Measurements from ENCODE around the gene TMEM132D.

TMEM132D gene

GRCh38 chr12:129076441-129077320 is 827.1 kb downstream of the TMEM132D start:
- Histone ChIP-seq H3K9me3 (ENCODE audit: control insufficient read depth in 1 of 2, low read length in 2 of 2) (peaks cover 0 to 3% of the 10 kb centered on the region in 2 donors), H3K27ac (ENCODE audit: low read length) (no peak overlapping the region), H3K36me3 (ENCODE audit: control insufficient read depth in 1 of 2, insufficient read depth in 2 of 2, low read length in 2 of 2) (no peaks in the 10 kb centered on the region), H3K27me3 (ENCODE audit: low read depth, low read length) (no peaks in the 10 kb centered on the region), H3K4me3 (ENCODE audit: low read depth in 1 of 2, low read length in 2 of 2) (no peak overlapping the region), H3K4me1 (ENCODE audit: control insufficient read depth in 1 of 2, insufficient read depth in 2 of 2, low read length in 2 of 2) (no peaks in the 10 kb centered on the region)

- H3K9me3 ChIP-seq (ENCODE audit: control insufficient read depth in 1 of 2, low read length in 2 of 2): peaks cover 0 to 3% of the 10 kb centered on the region in 2 donors
- H3K27me3 ChIP-seq (ENCODE audit: low read depth, low read length): no peaks in the 10 kb centered on the region
- no peaks in the 10 kb centered on the region for H3K4me1 ChIP-seq (ENCODE audit: control insufficient read depth in 1 of 2, insufficient read depth in 2 of 2, low read length in 2 of 2)
- H3K27ac ChIP-seq (ENCODE audit: low read length): no peak overlapping the region
- H3K4me3 ChIP-seq (ENCODE audit: low read depth in 1 of 2, low read length in 2 of 2): no peak overlapping the region
- H3K36me3 ChIP-seq (ENCODE audit: control insufficient read depth in 1 of 2, insufficient read depth in 2 of 2, low read length in 2 of 2): no peaks in the 10 kb centered on the region
These were observed 828.2 kb downstream of the TMEM132D start for GRCh38 chr12:129075460-129076208.

GRCh38 chr12:129074379-129074778 is 829.4 kb downstream of the TMEM132D start:
- H3K4me3 ChIP-seq (ENCODE audit: low read depth in 1 of 2, low read length in 2 of 2): no peak overlapping the region
- H3K4me1 ChIP-seq (ENCODE audit: control insufficient read depth in 1 of 2, insufficient read depth in 2 of 2, low read length in 2 of 2): no peaks in the 10 kb centered on the region
- no peaks in the 10 kb centered on the region for H3K36me3 ChIP-seq (ENCODE audit: control insufficient read depth in 1 of 2, insufficient read depth in 2 of 2, low read length in 2 of 2)
- no peak overlapping the region for H3K27ac ChIP-seq (ENCODE audit: low read length)
- peaks cover 0 to 3% of the 10 kb centered on the region in 2 donors for H3K9me3 ChIP-seq (ENCODE audit: control insufficient read depth in 1 of 2, low read length in 2 of 2)
- no peaks in the 10 kb centered on the region for H3K27me3 ChIP-seq (ENCODE audit: low read depth, low read length)

- Histone ChIP-seq H3K4me1 (ENCODE audit: control insufficient read depth in 1 of 2, insufficient read depth in 2 of 2, low read length in 2 of 2) (no peaks in the 10 kb centered on the region), H3K27ac (ENCODE audit: low read length) (no peak overlapping the region), H3K27me3 (ENCODE audit: low read depth, low read length) (no peaks in the 10 kb centered on the region), H3K36me3 (ENCODE audit: control insufficient read depth in 1 of 2, insufficient read depth in 2 of 2, low read length in 2 of 2) (no peaks in the 10 kb centered on the region), H3K4me3 (ENCODE audit: low read depth in 1 of 2, low read length in 2 of 2) (no peak overlapping the region), H3K9me3 (ENCODE audit: control insufficient read depth in 1 of 2, low read length in 2 of 2) (no peaks in the 10 kb centered on the region)
These were observed 830.5 kb downstream of the TMEM132D start for GRCh38 chr12:129073157-129073915.

GRCh38 chr12:129071362-129071761 is 832.5 kb downstream of the TMEM132D start:
- Histone ChIP-seq H3K4me3 (ENCODE audit: low read depth in 1 of 2, low read length in 2 of 2) (no peak overlapping the region), H3K9me3 (ENCODE audit: control insufficient read depth in 1 of 2, low read length in 2 of 2) (no peaks in the 10 kb centered on the region), H3K4me1 (ENCODE audit: control insufficient read depth in 1 of 2, insufficient read depth in 2 of 2, low read length in 2 of 2) (no peaks in the 10 kb centered on the region), H3K27me3 (ENCODE audit: low read depth, low read length) (no peaks in the 10 kb centered on the region), H3K27ac (ENCODE audit: low read length) (no peak overlapping the region), H3K36me3 (ENCODE audit: control insufficient read depth in 1 of 2, insufficient read depth in 2 of 2, low read length in 2 of 2) (no peaks in the 10 kb centered on the region)

GRCh38 chr12:129069886-129070285 is 833.9 kb downstream of the TMEM132D start:
- Histone ChIP-seq H3K27ac (ENCODE audit: low read length) (no peak overlapping the region), H3K9me3 (ENCODE audit: control insufficient read depth in 1 of 2, low read length in 2 of 2) (no peaks in the 10 kb centered on the region), H3K4me1 (ENCODE audit: control insufficient read depth in 1 of 2, insufficient read depth in 2 of 2, low read length in 2 of 2) (no peaks in the 10 kb centered on the region), H3K4me3 (ENCODE audit: low read depth in 1 of 2, low read length in 2 of 2) (no peak overlapping the region), H3K36me3 (ENCODE audit: control insufficient read depth in 1 of 2, insufficient read depth in 2 of 2, low read length in 2 of 2) (no peaks in the 10 kb centered on the region), H3K27me3 (ENCODE audit: low read depth, low read length) (no peaks in the 10 kb centered on the region)

- H3K27ac ChIP-seq (ENCODE audit: low read length): no peak overlapping the region
- no peaks in the 10 kb centered on the region for H3K36me3 ChIP-seq (ENCODE audit: control insufficient read depth in 1 of 2, insufficient read depth in 2 of 2, low read length in 2 of 2)
- H3K27me3 ChIP-seq (ENCODE audit: low read depth, low read length): no peaks in the 10 kb centered on the region
- no peaks in the 10 kb centered on the region for H3K9me3 ChIP-seq (ENCODE audit: control insufficient read depth in 1 of 2, low read length in 2 of 2)
- H3K4me3 ChIP-seq (ENCODE audit: low read depth in 1 of 2, low read length in 2 of 2): no peak overlapping the region
- no peaks in the 10 kb centered on the region for H3K4me1 ChIP-seq (ENCODE audit: control insufficient read depth in 1 of 2, insufficient read depth in 2 of 2, low read length in 2 of 2)
These were observed 835.1 kb downstream of the TMEM132D start for GRCh38 chr12:129068684-129069083.

GRCh38 chr12:129067491-129067890 is 836.3 kb downstream of the TMEM132D start:
- Histone ChIP-seq H3K4me3 (ENCODE audit: low read depth in 1 of 2, low read length in 2 of 2) (no peak overlapping the region), H3K36me3 (ENCODE audit: control insufficient read depth in 1 of 2, insufficient read depth in 2 of 2, low read length in 2 of 2) (no peaks in the 10 kb centered on the region)

GRCh38 chr12:129064209-129064855 is 839.5 kb downstream of the TMEM132D start:
- Histone ChIP-seq H3K36me3 (ENCODE audit: control insufficient read depth in 1 of 2, insufficient read depth in 2 of 2, low read length in 2 of 2) (no peaks in the 10 kb centered on the region), H3K9me3 (ENCODE audit: control insufficient read depth in 1 of 2, low read length in 2 of 2) (no peaks in the 10 kb centered on the region), H3K4me1 (ENCODE audit: control insufficient read depth in 1 of 2, insufficient read depth in 2 of 2, low read length in 2 of 2) (no peaks in the 10 kb centered on the region), H3K4me3 (ENCODE audit: low read depth in 1 of 2, low read length in 2 of 2) (no peak overlapping the region), H3K27me3 (ENCODE audit: low read depth, low read length) (no peaks in the 10 kb centered on the region), H3K27ac (ENCODE audit: low read length) (no peak overlapping the region)

More at GRCh38 chr12:129067491-129067890, 836.3 kb downstream of the TMEM132D start:
- Histone ChIP-seq H3K27me3 (ENCODE audit: low read depth, low read length) (no peaks in the 10 kb centered on the region), H3K9me3 (ENCODE audit: control insufficient read depth in 1 of 2, low read length in 2 of 2) (no peaks in the 10 kb centered on the region), H3K27ac (ENCODE audit: low read length) (no peak overlapping the region), H3K4me1 (ENCODE audit: control insufficient read depth in 1 of 2, insufficient read depth in 2 of 2, low read length in 2 of 2) (no peaks in the 10 kb centered on the region)

- no peaks in the 10 kb centered on the region for H3K4me1 ChIP-seq (ENCODE audit: control insufficient read depth in 1 of 2, insufficient read depth in 2 of 2, low read length in 2 of 2)
- H3K27me3 ChIP-seq (ENCODE audit: low read depth, low read length): no peaks in the 10 kb centered on the region
- no peaks in the 10 kb centered on the region for H3K9me3 ChIP-seq (ENCODE audit: control insufficient read depth in 1 of 2, low read length in 2 of 2)
- no peaks in the 10 kb centered on the region for H3K36me3 ChIP-seq (ENCODE audit: control insufficient read depth in 1 of 2, insufficient read depth in 2 of 2, low read length in 2 of 2)
- no peak overlapping the region for H3K27ac ChIP-seq (ENCODE audit: low read length)
- H3K4me3 ChIP-seq (ENCODE audit: low read depth in 1 of 2, low read length in 2 of 2): no peak overlapping the region
These were observed 840.2 kb downstream of the TMEM132D start for GRCh38 chr12:129063600-129063999.
